Astrocyte of the cerebellum (primary cell): Measurements from ENCODE around the gene CIC.

ENCODE experiments used
- DNase-seq: peaks from one replicate; pipeline ENCODE4 v3.0.0-alpha.2; 2011; ENCODE audit warnings: low read depth
- H3K4me3 ChIP-seq: 2 replicates; pipeline ENCODE4 v1.5.1; 2011; ENCODE audit warnings: mild to moderate bottlenecking, low read depth, low read length, moderate library complexity
- in situ Hi-C: cut with HindIII; loops from 2 replicates; pipeline ENCODE4 v1.10.0; 2017; ENCODE audit warnings: low sequenced_read_pairs
- TF ChIP-seq, protein P1 (sequence below): IDR thresholded peaks from 2 replicates; pipeline ENCODE4 v1.5.1; 2012; ENCODE audit warnings: low read length, low read depth, moderate library complexity, mild to moderate bottlenecking; ENCODE audit errors: missing control alignments

Gene CIC

DNA sequence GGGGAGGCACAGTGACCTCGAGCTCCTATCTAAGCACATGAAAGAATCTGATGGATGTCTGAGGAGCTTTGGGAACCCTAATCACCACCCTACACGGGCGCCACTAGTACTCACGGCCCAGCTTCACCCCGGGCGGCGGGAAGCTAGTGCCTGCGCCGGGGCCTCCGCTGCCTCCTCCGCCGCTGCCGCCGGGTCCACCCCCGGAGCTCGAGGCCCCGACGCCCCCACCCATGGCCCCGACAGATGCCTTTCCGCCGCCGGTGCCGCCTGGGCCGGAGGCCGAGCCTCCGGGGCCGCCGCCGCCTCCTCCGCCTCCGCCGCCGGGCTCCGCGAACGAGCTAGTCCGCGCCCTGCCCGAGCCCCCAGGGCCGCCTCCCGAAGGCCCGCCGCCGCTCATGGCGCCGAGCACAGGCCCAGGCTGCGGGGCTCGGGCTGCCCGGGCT is 27.0 kb upstream of the CIC start:
- peak overlapping the region; percentile 71 for H3K4me3 ChIP-seq
- TF ChIP-seq, protein P1, sequence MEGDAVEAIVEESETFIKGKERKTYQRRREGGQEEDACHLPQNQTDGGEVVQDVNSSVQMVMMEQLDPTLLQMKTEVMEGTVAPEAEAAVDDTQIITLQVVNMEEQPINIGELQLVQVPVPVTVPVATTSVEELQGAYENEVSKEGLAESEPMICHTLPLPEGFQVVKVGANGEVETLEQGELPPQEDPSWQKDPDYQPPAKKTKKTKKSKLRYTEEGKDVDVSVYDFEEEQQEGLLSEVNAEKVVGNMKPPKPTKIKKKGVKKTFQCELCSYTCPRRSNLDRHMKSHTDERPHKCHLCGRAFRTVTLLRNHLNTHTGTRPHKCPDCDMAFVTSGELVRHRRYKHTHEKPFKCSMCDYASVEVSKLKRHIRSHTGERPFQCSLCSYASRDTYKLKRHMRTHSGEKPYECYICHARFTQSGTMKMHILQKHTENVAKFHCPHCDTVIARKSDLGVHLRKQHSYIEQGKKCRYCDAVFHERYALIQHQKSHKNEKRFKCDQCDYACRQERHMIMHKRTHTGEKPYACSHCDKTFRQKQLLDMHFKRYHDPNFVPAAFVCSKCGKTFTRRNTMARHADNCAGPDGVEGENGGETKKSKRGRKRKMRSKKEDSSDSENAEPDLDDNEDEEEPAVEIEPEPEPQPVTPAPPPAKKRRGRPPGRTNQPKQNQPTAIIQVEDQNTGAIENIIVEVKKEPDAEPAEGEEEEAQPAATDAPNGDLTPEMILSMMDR, result no peak
- no peak for DNase-seq
- in situ Hi-C loops, result no loop called here

DNA sequence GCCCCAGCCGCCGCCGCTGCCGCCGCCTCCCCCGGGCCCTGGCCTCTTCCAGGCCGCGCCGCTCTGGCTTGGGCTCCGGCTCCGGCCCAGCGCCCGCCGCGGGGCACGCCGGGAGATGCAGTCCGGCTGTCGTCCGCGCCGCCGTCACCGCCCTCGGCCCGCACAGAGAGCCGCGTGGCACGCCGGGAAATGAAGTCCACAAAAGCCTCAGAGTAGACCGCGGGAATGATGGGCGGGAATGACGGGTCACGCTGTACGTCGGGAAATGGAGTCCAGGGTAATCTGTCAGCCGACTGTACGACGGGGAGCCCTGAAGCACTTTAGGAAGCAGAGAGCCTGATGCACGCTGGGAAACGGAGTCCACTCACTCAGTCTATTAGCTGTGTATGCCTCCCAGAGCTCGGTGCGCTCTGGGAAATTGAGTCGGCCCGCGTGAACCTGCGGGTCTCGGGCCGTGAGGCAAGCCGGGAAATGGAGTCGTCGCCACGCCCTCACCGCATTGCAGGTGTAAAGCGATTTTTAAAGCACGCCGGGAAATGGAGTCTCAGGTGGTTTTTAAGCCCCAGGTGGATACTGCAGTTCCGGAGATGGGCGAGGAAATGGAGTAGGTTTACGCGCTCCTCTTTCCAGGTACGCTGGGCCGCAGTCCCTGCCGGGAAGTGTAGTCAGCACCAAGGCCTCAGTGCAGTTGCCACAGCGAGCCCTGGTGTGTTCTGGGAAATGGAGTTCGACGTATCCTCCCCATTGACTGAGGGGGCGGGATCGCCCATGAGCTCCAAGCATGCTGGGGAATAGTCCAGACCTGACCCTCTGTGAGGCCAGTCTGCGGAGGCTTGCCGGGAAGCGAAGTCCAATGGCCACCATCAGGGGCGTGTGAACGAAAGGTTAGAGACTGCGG is 26.3 kb upstream of the CIC start, which contains the start of gene GSK3A:
Gene GSK3A (minus strand): TSS at position 91 of the 898 bp plus-strand sequence. CDS start 137 bp downstream, outside the sequence.
- TF ChIP-seq, protein P1, result no peak

DNA sequence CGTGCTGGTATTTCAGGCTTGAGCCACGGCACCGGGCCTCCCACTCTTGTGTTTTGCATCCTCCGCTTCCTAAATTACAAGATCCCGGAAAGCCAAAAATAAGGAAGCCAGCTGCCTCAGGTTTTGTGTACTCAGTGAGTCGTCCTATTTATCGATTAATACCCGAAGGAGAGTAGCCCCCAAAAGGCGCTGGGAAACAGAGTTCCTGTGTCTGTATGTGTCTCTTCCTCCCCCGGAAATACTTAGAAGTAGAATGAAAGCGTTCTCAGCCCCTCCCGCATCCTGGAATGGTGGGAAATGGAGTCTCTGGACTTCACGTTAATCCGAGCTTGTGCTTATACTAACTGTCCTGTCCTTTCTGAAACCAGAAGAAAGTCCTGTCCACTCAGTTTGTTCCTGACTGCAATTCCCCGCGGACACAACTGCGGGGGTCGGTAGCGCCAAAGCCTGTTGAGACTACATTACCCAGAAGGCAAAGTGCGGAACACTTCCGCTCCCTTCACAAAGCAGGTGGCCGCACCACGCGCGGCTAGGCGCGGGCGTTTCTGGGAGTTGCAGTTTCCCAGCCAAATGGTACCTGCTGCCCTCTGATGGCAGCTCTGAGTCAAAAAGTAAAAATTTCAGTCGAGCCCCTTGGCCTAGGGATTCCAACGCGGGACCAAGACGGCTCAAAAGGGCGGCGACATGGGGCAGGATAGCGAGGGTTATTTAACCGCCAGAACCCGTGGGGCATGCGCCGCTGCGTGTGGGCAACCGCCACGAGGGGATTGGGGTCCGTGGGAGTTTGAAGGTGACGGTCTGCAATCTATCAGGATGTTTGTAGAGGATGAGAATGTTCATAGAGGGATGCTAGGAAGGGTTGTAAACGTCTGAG is 24.5 kb upstream of the CIC start:
- TF ChIP-seq, protein P1, result peak; percentile 71
- peak; percentile 86 for DNase-seq
- peak overlapping the region; percentile 71 for H3K4me3 ChIP-seq
- in situ Hi-C loops, result no loop called here

More for the DNA sequence above, 26.3 kb upstream of the CIC start, which contains the start of gene GSK3A:
- in situ Hi-C loops, result no loop called here
- DNase-seq, result peak; percentile 99
- H3K4me3 ChIP-seq, result peak within 1 kb of the TSS; percentile 71

DNA sequence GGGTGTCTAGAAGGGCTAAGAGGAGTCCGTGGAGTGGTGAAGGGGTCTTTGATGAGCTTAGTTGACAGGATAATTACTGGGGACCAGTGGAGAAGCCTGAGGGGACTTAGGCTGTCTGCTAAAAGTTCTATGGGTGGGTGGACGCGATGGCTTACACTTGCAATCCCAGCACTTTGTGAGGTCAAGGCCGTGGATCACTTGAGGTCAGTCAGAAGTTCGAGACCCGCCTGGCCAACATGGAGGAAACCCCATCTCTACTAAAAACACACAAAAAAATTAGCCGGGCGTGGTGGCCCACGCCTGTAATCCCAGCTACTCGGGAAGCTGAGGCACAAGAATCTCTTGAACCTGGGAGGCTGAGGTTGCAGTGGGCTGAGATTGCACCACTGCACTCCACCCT is 23.8 kb upstream of the CIC start:
- H3K4me3 ChIP-seq, result no peak overlapping the region
- TF ChIP-seq, protein P1, result no peak
- in situ Hi-C loops, result no loop called here
- DNase-seq, result no peak

DNA sequence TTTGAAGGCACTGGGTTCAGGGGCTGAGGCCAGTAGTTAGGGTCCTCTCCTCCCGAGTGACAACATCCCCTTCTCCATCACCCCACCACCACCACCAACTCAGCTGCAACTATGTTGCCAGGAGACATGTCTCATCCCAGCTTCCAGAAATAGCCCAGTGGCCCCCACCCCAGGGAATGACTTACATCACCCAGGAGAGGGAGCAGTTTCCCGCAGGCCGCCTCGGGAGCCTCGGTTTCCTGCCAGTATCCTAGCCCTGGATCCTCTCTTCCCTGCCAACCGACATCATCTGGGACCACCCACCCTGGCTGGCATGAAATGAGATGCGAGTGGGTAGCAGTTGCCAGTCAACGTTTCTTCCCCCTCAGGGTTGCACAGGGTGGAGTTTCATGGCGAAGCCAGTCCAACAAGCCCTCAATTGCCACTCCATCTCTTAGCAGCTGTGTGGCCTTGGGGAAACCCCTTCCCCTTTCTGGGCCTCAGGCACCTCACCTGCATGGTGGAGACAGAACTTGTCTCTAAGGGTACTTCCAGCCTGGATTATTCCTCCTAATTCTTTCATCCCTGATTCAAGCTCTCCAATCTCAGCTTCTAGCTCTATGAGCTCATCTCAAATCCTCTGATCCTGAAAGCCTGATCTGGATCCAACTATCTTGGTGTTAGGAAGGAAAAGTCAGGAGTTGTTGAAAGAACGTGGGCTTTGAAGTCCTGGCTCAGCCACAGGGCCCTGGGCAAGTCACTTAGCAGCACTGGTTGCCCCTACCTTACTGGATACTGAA is 22.7 kb upstream of the CIC start:
- peak; percentile 48 for DNase-seq
- TF ChIP-seq, protein P1, result peak; percentile 74
- in situ Hi-C loops, result no loop called here
- H3K4me3 ChIP-seq, result no peak overlapping the region
